ENCODE measurements around the gene SPTBN1.

Gene SPTBN1

DNA sequence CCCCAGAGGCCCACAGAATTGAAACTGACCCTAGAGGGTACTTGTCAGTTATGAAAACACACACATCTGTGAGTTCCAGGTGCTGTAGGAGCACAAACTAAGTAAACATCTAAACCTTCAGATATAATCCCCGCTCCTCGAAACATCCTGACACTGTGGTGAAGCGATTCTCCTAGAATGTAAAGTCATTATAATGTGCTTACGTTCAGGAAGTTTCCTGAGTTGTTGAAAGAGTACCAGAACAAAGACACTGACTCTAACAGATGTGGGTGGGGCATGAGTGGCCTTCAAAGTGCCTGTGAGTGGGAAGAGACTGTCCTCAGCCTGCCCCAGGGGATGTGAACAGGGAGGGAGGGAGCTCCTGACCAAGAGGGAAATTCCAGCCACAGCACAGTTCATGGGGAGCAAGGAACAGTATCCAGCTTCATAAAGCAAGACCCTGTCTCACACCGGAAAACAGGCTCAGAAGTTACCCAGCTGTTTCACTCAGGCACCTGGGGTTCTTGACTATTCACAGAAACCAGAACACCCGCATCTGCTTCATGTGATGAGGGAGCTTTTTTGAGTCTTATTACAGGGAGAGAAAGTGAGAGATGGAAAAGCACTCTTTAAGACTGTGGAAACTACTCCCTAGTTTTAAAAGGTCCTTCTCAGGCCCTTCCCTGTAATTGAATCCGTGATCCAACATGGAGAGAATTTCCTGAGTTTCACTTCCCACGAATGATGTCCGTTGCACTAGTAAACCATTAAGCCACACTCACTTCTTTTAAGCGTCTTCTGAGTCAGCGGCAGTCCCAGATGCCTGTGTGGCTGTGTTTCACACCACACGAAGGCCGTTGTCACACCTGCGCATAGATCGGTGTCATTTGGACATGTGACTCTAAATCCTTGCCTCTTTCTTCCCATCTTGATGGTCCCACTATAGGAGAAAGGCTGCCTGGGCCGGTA, 178.7 kb downstream of the SPTBN1 start:
- in situ Hi-C loops (cut with MboI; ENCODE audit: low pct_unique_long_range_greater_than_20kb, low sequenced_read_pairs, unreplicated experiment): no loop called here
- peak; percentile 73 for DNase-seq (ENCODE audit: low spot score)
- TF ChIP-seq, protein P1, sequence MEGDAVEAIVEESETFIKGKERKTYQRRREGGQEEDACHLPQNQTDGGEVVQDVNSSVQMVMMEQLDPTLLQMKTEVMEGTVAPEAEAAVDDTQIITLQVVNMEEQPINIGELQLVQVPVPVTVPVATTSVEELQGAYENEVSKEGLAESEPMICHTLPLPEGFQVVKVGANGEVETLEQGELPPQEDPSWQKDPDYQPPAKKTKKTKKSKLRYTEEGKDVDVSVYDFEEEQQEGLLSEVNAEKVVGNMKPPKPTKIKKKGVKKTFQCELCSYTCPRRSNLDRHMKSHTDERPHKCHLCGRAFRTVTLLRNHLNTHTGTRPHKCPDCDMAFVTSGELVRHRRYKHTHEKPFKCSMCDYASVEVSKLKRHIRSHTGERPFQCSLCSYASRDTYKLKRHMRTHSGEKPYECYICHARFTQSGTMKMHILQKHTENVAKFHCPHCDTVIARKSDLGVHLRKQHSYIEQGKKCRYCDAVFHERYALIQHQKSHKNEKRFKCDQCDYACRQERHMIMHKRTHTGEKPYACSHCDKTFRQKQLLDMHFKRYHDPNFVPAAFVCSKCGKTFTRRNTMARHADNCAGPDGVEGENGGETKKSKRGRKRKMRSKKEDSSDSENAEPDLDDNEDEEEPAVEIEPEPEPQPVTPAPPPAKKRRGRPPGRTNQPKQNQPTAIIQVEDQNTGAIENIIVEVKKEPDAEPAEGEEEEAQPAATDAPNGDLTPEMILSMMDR (IDR thresholded peaks at IDR 0.05; ENCODE audit: extremely low read depth, insufficient read depth, missing control alignments): no peak

DNA sequence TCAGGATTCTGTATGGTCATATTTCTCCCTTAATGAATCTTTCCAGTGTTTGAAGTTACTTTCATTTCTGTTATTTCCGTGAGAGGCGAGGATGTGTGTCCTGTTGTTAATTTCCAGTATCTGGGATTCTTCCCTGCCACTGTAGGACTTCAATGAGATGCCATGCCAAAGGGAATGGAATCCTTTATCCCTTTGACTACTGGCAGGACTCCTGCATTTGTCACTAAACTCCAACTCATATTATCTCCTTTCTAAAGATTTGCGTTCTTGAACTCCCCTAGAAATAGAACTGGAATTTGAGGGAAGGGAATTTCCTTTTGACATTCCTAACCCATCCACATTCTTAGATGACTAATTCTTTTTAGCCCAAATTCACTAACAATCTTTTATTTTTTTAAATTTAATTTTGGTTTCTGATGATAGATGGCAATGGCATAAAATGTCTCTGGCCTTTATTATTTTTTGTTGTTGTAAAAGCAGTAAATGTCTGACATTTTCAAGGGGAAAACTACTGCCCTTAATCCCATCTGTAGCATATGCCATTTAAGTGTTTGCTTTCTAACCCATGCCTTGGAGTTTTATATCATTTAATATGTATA, 179.5 kb downstream of the SPTBN1 start:
- in situ Hi-C loops (cut with MboI; ENCODE audit: low pct_unique_long_range_greater_than_20kb, low sequenced_read_pairs, unreplicated experiment): no loop called here
- TF ChIP-seq, protein P1 (IDR thresholded peaks at IDR 0.05; ENCODE audit: extremely low read depth, insufficient read depth, missing control alignments): no peak

DNA sequence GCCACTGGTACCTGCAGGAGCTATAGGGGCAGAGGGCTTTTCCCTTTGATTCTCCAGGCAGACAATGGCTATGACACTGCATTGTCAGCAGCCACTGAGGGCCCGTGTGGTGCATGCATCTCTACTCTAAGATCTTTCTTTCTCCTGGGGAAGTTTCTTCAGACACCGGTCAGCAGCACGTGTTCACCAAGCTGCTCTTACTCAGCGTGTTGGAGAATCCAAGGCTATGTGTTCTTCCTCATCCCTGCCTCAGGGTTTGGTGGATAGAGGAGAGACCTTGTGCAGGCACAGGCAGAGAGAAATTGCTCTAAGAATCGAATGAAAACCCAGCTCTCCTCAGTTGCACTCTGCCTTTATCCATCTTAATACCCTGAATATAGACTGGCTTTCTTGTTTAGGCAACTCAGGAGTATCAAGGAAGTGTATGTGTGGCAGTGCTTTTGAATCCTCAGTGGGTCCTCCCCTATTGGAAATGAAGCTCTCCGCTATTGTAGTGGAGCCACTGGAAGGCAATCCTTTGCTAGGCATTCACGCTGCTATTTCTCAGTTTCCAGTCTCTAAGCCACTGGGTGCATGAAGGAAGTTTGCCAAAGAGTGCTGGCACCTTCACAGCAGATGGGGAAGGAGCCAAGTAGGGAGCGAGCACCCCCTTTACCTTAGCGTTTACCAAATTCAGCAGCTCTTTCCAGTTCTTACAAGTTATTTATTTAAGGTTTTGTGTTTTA, 180.4 kb downstream of the SPTBN1 start:
- no peak for DNase-seq (ENCODE audit: low spot score)
- TF ChIP-seq, protein P1 (IDR thresholded peaks at IDR 0.05; ENCODE audit: extremely low read depth, insufficient read depth, missing control alignments): no peak
- in situ Hi-C loops (cut with MboI; ENCODE audit: low pct_unique_long_range_greater_than_20kb, low sequenced_read_pairs, unreplicated experiment): no loop called here

More for the DNA sequence above, 179.5 kb downstream of the SPTBN1 start:
- no peak for DNase-seq (ENCODE audit: low spot score)

DNA sequence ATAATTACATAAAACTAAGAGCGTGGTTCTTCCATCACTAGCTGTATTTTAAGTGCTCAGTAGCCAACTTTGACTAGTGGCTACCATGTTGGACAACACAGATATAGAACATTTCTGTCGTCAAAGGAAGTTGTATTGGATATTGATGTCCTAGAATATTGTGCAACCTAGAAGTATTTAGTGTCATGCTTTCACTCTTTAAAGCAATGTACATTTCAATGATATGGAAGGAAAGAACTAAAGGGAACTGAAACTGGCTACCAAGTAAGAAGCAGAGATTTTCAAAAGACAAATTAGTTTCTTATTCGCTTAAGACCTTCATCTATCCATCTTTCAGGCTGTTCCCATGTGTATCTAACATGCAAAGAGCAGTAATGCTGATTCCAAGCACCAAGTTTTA, 182.0 kb downstream of the SPTBN1 start:
- DNase-seq (ENCODE audit: low spot score): peak; percentile 52
- in situ Hi-C loops (cut with MboI; ENCODE audit: low pct_unique_long_range_greater_than_20kb, low sequenced_read_pairs, unreplicated experiment): no loop called here
- TF ChIP-seq, protein P1 (IDR thresholded peaks at IDR 0.05; ENCODE audit: extremely low read depth, insufficient read depth, missing control alignments): no peak

DNA sequence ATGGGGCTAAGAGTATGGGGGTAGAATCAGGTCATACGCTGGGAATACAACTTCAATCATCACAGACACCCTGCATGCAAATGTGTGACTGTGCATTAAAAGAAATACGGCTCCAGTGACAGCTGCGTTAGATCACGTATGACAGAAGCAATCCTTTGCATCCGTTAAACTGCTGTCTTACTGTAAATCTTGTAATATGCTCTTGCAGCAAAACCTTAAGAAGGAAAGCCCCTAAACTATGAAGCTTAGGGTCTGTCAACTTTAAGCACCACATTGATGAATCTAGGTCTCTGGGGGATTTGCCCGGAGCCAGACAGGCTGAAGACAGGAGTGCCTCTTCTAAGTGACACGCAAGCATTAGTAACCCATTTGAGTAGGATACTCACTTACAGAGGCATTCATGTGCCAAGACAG, 182.7 kb downstream of the SPTBN1 start:
- in situ Hi-C loops (cut with MboI; ENCODE audit: low pct_unique_long_range_greater_than_20kb, low sequenced_read_pairs, unreplicated experiment): no loop called here
- no peak for DNase-seq (ENCODE audit: low spot score)
- TF ChIP-seq, protein P1 (IDR thresholded peaks at IDR 0.05; ENCODE audit: extremely low read depth, insufficient read depth, missing control alignments): no peak

DNA sequence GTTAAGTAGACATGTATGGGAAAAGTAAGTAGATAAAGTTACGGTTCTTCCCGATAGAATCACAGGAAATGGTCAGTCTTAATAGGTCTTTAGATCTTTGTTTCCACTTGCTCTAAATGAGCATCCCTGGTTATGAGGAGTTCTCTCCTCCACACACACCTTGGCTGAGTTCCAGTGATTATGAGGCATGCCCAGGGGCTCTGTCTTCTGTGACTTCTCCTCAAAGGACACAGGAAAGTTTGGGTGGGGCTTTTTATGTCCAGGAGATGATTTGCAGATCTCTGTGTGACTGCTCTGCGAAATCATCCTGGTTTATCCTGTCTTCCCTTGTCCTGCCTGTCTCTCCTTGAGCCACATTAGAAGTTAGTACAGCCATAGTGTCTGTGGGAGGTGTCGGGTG, 183.5 kb downstream of the SPTBN1 start:
- no peak for DNase-seq (ENCODE audit: low spot score)
- TF ChIP-seq, protein P1 (IDR thresholded peaks at IDR 0.05; ENCODE audit: extremely low read depth, insufficient read depth, missing control alignments): no peak
- in situ Hi-C loops (cut with MboI; ENCODE audit: low pct_unique_long_range_greater_than_20kb, low sequenced_read_pairs, unreplicated experiment): no loop called here

Measured in GM13977 (cell line).